Parathyroid adenoma (tissue), 2 donors: ENCODE data around the gene SLC5A1.

ENCODE experiments used
- H2AFZ ChIP-seq: fragments of 300-600 bp; sonication (generic); one replicate; pipeline ENCODE4 v1.7.0; 2017; ENCODE audit warnings: antibody characterized with exemption, mild to moderate bottlenecking
- H3K27ac ChIP-seq: fragments of 300-600 bp; sonication (generic); one replicate; pipeline ENCODE4 v1.7.0; 2017
- H3K27me3 ChIP-seq: fragments of 300-600 bp; sonication (generic); one replicate; pipeline ENCODE4 v1.7.0; 2017; ENCODE audit warnings: low read length; ENCODE audit not compliant: control insufficient read depth, insufficient read depth
- H3K36me3 ChIP-seq: fragments of 300-600 bp; sonication (generic); one replicate; pipeline ENCODE4 v1.7.0; 2017; ENCODE audit warnings: low read length; ENCODE audit not compliant: control insufficient read depth, insufficient read depth
- H3K4me1 ChIP-seq: fragments of 300-600 bp; sonication (generic); one replicate; pipeline ENCODE4 v1.7.0; 2017; ENCODE audit warnings: control low read depth
- H3K4me2 ChIP-seq: fragments of 300-600 bp; sonication (generic); one replicate; pipeline ENCODE4 v1.7.0; 2017; ENCODE audit warnings: low read length
- H3K4me3 ChIP-seq: fragments of 300-600 bp; sonication (generic); one replicate; pipeline ENCODE4 v1.7.0; 2017; ENCODE audit warnings: low read depth, low read length
- H3K79me2 ChIP-seq: fragments of 300-600 bp; sonication (generic); one replicate; pipeline ENCODE4 v1.7.0; 2017; ENCODE audit warnings: control low read depth
- H3K9ac ChIP-seq: fragments of 300-600 bp; sonication (generic); one replicate; pipeline ENCODE4 v1.7.0; 2017; ENCODE audit warnings: mild to moderate bottlenecking
- H3K9me3 ChIP-seq: fragments of 300-600 bp; sonication (generic); one replicate; pipeline ENCODE4 v1.7.0; 2017; ENCODE audit warnings: low read length; ENCODE audit not compliant: control insufficient read depth
- CTCF ChIP-seq: fragments of 300-600 bp; sonication (generic); IDR thresholded peaks from one replicate; pipeline ENCODE4 v1.7.0; 2017; ENCODE audit warnings: antibody characterized with exemption, mild to moderate bottlenecking
- donor health status: primary hyperparathyroidism.

SLC5A1 gene

GRCh38 chr22:32083814-32084213 is 40.8 kb downstream of the SLC5A1 start:
- Histone ChIP-seq H3K27ac (no peak overlapping the region), H2AFZ (no peak overlapping the region), H3K4me2 (no peak overlapping the region), H3K4me1 (no peaks in the 10 kb centered on the region), H3K79me2 (no peaks in the 10 kb centered on the region), H3K4me3 (no peak overlapping the region), H3K9me3 (no peaks in the 10 kb centered on the region), H3K27me3 (no peaks in the 10 kb centered on the region), H3K36me3 (no peaks in the 10 kb centered on the region), H3K9ac (no peak overlapping the region)
- TF ChIP-seq CTCF: no peak

- Histone ChIP-seq H3K4me2 (no peak overlapping the region), H3K27me3 (no peaks in the 10 kb centered on the region), H3K9ac (no peak overlapping the region), H3K79me2 (no peaks in the 10 kb centered on the region), H3K4me3 (no peak overlapping the region), H3K36me3 (no peaks in the 10 kb centered on the region), H3K9me3 (no peaks in the 10 kb centered on the region), H3K27ac (no peak overlapping the region), H3K4me1 (no peaks in the 10 kb centered on the region), H2AFZ (no peak overlapping the region)
- TF ChIP-seq CTCF: no peak
Observed at GRCh38 chr22:32088084-32088483, 45.0 kb downstream of the SLC5A1 start.

- H3K4me2 ChIP-seq: no peak overlapping the region
- H3K4me3 ChIP-seq: no peak overlapping the region
- TF ChIP-seq CTCF: no peak
- no peaks in the 10 kb centered on the region for H3K36me3 ChIP-seq
- no peaks in the 10 kb centered on the region for H3K4me1 ChIP-seq
- H3K9ac ChIP-seq: no peak overlapping the region
- H3K9me3 ChIP-seq: no peaks in the 10 kb centered on the region
- no peak overlapping the region for H3K27ac ChIP-seq
- H3K27me3 ChIP-seq: no peaks in the 10 kb centered on the region
- no peak overlapping the region for H2AFZ ChIP-seq
- H3K79me2 ChIP-seq: no peaks in the 10 kb centered on the region
Observed at GRCh38 chr22:32097018-32097417, 54.0 kb downstream of the SLC5A1 start.

GRCh38 chr22:32097881-32098499 is 54.9 kb downstream of the SLC5A1 start:
- Histone ChIP-seq H3K4me1 (no peaks in the 10 kb centered on the region), H3K36me3 (no peaks in the 10 kb centered on the region), H3K4me2 (no peak overlapping the region), H3K4me3 (no peak overlapping the region), H3K27me3 (no peaks in the 10 kb centered on the region), H3K79me2 (no peaks in the 10 kb centered on the region), H2AFZ (no peak overlapping the region), H3K9ac (no peak overlapping the region), H3K27ac (no peak overlapping the region), H3K9me3 (no peaks in the 10 kb centered on the region)
- TF ChIP-seq CTCF: no peak

GRCh38 chr22:32100711-32101110 is 57.6 kb downstream of the SLC5A1 start:
- Histone ChIP-seq H3K79me2 (no peaks in the 10 kb centered on the region), H3K27ac (no peak overlapping the region), H3K4me2 (no peak overlapping the region), H3K9me3 (no peaks in the 10 kb centered on the region), H3K27me3 (no peaks in the 10 kb centered on the region), H3K9ac (no peak overlapping the region), H3K4me3 (no peak overlapping the region), H2AFZ (no peak overlapping the region), H3K36me3 (no peaks in the 10 kb centered on the region), H3K4me1 (no peaks in the 10 kb centered on the region)
- no peak for TF ChIP-seq CTCF
